Mesenteric fat pad (tissue), 1 donor: ENCODE measurements around the gene LEPROT. TPM values are rescaled to one million over a fixed set of nuclear protein-coding genes. Genes with fewer than 3 reads are reported as not detected.
"Not testable (repeated sequence)": the region's sequence is repeated elsewhere in the genome, so short reads cannot be mapped to it uniquely, and the experiment has no call there.

Source experiments
- DNase-seq: peaks from one replicate; pipeline ENCODE4 v3.0.0-alpha.2; 2020; ENCODE audit warnings: low spot score
- total RNA-seq: library from RNA; stranded (reverse); fragmentation: NEBNext Ultra II Directional; extraction: Animal tissue kit (Norgen Biotek cat#: 25700); gene quantifications from one replicate; pipeline ENCODE4 v1.2.1, GENCODE V29; 2021
- donor health status: DM: yes; HTN: yes; CAD: no.

Gene LEPROT
- total RNA-seq, 1 donor from 2014 or later = 116 TPM

DNA sequence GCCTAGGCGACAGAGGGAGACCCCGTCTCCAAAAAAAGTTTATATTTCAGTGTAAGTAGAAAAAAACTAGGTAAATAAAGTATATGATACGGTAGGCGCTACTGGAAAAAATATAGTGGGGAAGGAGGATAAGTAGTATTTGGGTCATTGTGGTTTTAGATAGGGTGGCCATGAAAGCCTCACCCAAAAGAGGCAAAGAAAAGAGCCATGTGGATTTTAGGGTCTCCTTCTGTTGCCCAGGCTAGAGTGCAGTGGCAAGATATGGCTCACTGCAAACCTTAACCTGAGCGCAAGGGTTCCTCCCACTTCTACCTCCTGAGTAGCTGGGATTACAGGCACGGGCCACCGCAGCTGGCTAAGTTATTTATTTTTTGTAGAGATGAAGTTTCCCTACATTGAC, 17.1 kb downstream of the LEPROT start:
- no peak for DNase-seq

DNA sequence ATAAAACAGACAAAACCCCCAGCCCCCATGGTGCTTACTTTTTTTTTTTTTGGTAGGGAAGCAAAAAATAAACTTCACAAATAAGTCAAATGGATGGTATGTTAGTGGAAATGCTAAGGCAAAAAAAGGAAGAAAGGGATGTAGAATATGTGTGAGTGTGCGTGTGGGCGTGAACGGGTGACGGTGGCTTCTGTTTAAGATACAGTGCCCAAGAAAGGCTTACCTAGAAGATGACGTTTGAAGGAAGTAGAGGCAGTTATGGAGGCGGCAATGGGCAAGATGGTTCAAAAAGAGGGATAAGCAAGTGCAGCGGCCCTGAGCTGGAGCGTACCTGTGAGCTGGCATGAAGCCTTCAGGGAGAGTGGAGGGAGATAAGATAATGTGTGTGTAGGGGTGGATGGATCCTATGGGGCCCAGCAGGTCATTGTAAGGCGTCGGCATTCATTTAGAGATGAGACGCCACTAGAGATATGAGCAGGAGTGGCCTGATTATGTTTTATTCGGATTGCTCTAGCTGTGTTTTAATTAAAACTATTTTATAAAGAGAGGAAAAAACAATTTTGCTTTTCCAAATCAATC, 19.9 kb downstream of the LEPROT start:
- no peak for DNase-seq

DNA sequence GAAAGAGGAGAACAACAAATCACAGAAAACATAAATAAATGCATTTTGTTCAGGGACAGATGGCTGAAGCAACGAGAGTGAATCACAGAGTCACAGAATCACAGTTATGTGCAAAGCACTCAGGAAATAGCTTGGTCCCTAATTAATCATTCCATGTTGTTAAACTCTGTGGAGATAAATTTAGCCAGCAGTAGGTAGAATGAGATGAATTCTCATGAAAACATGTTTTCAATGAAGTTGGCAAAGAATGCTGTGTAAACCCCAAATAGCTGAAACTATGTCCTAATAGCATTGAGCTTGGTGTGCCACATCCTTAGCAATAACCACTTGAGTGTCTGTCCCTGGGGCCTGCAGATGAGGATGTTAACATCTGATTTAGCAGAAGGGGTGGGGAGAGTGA, 20.4 kb downstream of the LEPROT start:
- no peak for DNase-seq

GRCh38 chr1:65441464-65441863, 21.0 kb downstream of the LEPROT start:
- DNase-seq = no peak

DNA sequence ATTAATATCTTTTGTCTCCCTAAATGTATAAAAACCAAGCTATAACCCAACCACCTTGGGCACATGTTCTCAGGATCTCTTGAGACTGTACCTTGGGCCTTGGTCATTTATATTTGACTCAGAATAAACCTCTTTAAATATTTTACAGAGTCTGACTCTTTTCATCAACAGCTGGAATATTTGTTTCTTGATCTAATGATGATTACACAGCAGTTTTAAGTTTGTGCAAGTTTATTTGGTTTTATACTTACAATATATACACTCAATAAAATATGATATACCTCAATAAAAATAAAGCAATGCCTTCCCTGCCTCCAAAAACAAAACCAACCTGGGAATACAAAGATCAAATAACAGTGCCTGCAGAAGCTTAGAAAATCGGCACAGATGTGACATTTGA, 22.0 kb downstream of the LEPROT start:
- DNase-seq = no peak

- DNase-seq = no peak
Measured at GRCh38 chr1:65443647-65444046, 23.2 kb downstream of the LEPROT start.

- DNase-seq = no peak
Measured at GRCh38 chr1:65444128-65444640, 23.7 kb downstream of the LEPROT start.

DNA sequence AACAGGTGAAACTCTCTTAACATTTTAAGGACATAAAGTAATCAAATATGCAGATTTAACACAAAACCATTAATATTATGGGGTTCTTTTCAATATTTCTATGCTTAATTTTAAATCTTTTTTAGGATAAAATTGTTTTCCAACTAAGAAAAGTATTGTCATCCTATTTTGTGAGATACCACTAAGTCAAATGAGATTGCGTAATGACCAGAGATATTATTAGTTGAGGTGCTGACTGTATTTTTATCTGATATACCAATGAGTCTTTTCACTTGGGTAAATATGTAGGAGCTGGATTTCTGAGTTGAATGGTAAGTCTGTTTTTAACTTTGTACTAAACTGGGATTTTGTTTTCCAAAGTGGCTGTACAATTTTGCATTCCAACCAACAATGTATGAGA, 25.4 kb downstream of the LEPROT start:
- no peak for DNase-seq

DNA sequence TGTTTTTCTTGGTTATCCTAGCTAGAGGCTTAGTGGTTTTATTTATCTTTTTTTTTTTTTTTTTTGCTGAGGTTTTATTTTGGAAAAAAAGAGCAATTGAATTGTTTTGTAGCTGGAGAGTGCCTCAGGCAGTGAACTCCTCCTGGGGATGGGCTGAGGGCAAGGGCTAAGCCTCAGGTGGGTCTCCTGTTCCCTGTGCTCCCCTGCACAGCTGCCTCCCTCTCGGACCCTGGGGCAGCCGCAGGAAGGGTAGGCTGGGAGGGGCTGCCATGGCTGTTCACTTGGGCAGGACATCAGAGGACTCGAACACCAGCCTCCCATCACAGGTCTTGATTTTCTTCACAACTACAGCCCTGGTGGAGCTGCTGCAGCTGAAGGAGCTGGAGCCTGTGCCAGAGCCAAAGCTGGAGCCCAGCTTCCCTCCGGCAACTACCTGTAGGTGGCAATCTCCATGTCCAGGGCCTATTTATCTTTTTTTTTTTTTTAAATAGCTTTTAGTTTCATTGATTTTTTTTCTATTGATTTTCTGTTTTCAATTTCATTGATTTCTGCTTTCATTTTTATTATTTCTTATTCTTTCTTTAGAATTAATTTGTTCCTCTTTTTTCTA, 28.9 kb downstream of the LEPROT start:
- DNase-seq = no peak

DNA sequence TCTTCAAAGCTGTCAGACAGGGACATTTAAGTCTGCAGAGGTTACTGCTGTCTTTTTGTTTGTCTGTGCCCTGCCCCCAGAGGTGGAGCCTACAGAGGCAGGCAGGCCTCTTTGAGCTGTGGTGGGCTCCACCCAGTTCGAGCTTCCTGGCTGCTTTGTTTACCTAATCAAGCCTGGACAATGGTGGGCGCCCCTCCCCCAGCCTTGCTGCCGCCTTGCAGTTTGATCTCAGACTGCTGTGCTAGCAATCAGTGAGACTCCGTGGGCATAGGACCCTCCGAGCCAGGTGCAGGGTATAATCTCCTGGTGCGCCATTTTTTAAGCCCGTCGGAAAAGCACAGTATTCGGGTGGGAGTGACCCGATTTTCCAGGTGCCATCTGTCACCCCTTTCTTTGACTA, 35.2 kb downstream of the LEPROT start:
- DNase-seq = not testable (repeated sequence)

DNA sequence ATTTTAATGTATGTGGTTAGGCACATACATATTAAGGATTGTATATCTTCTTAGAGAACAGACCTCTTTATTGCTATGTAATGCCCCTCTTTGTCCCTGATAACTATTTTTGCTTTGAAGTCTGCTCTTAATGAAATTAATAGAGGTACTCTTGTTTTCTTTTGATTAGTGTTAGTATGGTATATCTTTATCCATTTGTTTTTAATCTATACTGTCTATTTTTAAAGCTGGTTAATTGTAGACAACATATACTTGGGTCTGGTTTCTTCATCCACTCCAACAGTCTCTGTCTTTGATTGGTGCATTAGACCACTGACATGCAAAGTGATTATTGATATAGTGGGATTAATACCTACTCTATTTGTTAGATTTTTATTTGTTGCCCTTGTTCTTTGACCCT, 36.0 kb downstream of the LEPROT start:
- DNase-seq = no peak

DNA sequence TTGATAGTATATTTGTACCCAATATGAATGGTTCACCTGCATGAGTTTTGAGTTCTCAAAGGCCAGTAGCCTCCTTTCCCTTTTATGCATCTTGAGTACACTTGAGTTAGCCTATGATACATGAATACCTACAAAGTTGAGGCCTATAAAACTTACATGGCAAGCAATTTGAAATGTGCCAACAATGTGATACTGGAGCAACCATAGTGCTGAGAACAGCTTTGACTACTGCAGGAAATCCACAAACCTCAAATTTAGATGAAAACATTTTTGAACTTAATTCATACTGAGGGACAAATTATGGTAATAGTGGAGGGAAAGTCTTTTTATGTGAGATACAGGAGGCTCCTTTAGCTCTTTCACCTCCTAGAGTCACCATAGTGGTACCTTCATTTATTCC, 37.4 kb downstream of the LEPROT start:
- no peak for DNase-seq

DNA sequence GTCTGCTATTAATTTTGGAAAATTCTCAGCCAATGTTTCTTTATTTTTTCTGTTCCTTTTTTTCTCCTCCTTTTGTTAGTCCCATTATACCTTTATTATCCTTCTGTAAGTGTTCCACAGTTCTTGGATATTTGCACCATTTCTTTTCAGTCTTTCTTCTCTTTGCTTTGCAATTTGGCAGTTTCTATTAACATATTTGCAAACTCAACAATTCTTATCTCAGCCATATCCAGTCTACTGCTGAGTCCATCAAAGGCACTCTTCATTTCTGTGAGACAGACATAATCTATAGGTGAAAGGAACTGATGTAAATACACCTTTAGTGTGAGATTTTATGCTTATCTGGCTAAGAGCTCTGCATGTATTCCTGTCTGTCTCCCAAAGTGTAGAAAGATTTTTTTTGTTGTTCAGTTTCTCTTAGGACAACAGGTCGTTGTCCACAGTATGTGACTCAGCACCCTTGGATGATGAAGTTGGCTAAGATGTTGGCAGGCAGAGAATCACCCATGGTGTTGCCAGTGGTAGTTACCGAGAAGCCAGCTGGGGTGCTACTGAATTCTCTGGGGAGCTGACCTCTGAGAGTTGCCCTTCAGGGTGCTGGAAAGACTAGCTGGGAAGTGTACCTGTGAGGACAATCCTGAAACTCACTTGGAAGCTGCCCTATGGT, 38.4 kb downstream of the LEPROT start:
- DNase-seq = no peak

DNA sequence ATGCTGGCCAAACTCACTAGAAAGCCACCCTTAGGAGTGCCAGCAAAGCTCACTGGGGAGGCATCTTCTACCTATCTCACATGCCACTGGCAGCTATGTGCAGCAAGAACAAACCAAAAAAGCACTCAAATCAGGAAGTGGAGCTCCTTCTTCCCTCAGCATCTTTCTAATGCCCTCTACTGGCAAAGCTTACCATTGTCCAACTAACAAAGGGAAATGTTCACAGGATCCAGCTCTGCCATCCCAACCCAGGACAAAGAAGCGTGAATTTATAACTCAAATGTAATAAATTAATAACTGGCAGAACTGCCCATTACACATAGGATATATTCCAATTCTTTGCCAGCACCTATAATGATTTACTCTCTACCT, 38.9 kb downstream of the LEPROT start:
- no peak for DNase-seq

DNA sequence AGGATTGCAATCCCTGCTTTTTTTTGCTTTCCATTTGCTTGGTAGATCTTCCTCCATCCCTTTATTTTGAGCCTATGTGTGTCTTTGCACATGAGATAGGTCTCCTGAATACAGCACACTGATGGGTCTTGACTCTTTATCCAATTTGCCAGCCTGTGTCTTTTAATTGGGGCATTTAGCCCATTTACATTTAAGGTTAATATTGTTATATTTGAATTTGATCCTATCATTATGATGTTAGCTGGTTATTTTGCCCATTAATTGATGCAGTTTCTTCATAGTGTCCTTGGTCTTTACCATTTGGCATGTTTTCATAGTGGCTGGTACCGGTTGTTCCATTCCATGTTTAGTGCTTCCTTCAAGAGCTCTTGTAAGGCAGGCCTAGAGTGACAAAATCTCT, 45.4 kb downstream of the LEPROT start:
- not testable (repeated sequence) for DNase-seq

DNA sequence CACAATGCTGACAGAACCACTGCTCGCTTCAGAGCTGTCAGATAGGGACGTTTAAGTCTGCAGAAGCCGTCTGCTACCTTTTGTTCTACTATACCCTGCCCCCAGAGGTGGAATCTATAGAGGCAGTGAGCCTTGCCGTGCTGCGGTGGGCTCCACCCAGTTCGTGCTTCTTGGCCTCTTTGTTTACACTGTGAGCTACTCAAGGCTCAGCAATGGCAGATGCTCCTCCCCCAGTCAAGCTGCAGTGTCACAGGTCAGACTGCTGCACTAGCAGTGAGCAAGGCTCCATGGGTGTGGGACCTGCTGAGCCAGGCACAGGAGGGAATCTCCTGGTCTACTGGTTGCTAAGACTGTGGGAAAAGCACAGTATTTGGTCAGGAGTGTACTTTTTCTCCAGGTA, 47.1 kb downstream of the LEPROT start:
- DNase-seq = no peak

- DNase-seq = no peak
Measured at GRCh38 chr1:65469126-65469888, 48.8 kb downstream of the LEPROT start.

DNA sequence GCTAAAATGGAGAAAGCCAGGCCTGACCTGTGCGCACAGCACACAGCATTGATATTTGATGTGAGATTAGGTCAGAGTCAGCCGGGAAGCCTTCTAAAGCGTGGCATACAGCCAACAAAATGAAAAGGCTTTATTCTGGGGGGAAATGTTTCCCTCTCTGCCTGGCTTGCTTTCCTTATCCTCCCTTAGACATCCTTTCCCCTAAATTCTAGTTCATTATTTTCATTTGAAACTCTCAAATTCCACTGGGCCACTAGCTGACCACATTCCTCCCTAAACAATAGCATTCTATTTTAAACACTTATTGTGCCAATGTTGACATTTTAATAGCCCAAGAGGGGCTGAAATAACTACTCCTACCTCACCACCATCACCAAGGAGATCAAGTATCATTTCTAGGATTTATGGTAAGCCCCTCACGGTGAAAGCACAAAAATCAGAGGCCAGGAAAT, 49.4 kb downstream of the LEPROT start:
- DNase-seq = no peak

DNA sequence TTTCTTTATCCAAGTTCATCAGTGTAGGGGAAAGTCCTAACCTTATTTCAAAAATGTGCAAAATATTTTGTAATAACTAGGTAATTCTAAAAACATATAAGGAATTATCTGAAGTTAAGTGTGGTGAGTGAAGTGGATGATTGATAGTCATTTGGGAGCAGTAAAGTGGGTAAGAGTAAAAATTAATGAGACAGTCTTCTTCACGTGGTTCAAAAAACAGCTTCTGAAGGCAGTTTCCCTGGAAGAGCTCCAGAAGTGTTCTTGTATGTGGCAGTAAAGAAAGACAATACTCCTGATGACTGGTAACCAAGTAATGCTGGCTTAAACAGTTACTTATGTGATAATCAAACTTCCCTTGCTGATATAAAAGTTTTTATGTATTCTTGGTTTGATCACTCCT, 50.3 kb downstream of the LEPROT start:
- no peak for DNase-seq

- no peak for DNase-seq
Measured at GRCh38 chr1:65471213-65471833, 50.9 kb downstream of the LEPROT start.

- no peak for DNase-seq
Measured at GRCh38 chr1:65471861-65472332, 51.4 kb downstream of the LEPROT start.
